SK-N-MC (cell line): Measurements from ENCODE around the gene CDC6.

Experiments
- EZH2 ChIP-seq: fragments of 200-600 bp; sonication (generic); IDR thresholded peaks from one replicate; pipeline ENCODE4 v1.6.1; 2017; ENCODE audit warnings: antibody characterized with exemption
- POLR2AphosphoS5 ChIP-seq: IDR thresholded peaks from 2 replicates; pipeline ENCODE4 v1.6.1; 2012; ENCODE audit warnings: mild to moderate bottlenecking, low read depth, low read length, borderline replicate concordance

GRCh38 chr17:40340880-40341807 is 53.5 kb downstream of the CDC6 start:
- TF ChIP-seq POLR2AphosphoS5, result no peak
- TF ChIP-seq EZH2, result no peak
